ENCODE data around the gene RBM20. TPM values are rescaled to one million over a fixed set of nuclear protein-coding genes. Genes with fewer than 3 reads are reported as not detected.

The RBM20 gene
- total RNA-seq, 4 donors from 2014 or later, result 0.54 to 4.3 (median 1.5) TPM

DNA sequence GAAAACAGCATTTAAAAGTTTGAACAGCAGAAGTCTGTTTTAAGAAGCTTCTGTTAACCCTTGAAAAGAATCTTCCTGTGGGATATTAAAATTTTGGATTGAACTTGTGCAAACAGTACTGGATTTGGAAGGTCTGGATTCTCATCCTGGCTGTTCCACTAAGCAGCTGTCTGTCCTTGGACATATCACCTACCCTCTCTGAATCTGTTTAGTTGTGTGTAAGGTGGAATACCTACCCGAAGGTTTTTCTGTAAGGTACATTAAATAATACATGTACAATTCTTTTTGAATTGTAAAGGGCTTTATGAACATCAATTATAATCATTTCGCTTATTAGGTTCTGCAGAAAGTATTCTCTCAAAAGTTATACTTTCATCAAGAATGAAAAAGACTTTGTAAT is 229.8 kb downstream of the RBM20 start:
- no peak for DNase-seq
- Histone ChIP-seq H3K4me1 (peaks cover 19 to 20% of the 10 kb centered on the region in 2 donors), H3K4me3 (replicated peaks in 1 of 3) (peak overlapping the region in 2 of 3 donors; percentile 80 to 99), H3K9me3 (no peaks in the 10 kb centered on the region), H3K27ac (peak overlapping the region; percentile 96 to 100 (median 99)), H3K27me3 (no peaks in the 10 kb centered on the region), H3K36me3 (no peaks in the 10 kb centered on the region)
- 43 to 55% methylated on average over 2 of the region's 2 CpGs for WGBS, 2 donors
- intact Hi-C loops (cut with DNase I), result no loop called here
- TF ChIP-seq, protein P1, sequence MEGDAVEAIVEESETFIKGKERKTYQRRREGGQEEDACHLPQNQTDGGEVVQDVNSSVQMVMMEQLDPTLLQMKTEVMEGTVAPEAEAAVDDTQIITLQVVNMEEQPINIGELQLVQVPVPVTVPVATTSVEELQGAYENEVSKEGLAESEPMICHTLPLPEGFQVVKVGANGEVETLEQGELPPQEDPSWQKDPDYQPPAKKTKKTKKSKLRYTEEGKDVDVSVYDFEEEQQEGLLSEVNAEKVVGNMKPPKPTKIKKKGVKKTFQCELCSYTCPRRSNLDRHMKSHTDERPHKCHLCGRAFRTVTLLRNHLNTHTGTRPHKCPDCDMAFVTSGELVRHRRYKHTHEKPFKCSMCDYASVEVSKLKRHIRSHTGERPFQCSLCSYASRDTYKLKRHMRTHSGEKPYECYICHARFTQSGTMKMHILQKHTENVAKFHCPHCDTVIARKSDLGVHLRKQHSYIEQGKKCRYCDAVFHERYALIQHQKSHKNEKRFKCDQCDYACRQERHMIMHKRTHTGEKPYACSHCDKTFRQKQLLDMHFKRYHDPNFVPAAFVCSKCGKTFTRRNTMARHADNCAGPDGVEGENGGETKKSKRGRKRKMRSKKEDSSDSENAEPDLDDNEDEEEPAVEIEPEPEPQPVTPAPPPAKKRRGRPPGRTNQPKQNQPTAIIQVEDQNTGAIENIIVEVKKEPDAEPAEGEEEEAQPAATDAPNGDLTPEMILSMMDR (IDR thresholded peaks at IDR 0.05), result no peak
- TF ChIP-seq POLR2A (IDR thresholded peaks at IDR 0.05), result no peak

DNA sequence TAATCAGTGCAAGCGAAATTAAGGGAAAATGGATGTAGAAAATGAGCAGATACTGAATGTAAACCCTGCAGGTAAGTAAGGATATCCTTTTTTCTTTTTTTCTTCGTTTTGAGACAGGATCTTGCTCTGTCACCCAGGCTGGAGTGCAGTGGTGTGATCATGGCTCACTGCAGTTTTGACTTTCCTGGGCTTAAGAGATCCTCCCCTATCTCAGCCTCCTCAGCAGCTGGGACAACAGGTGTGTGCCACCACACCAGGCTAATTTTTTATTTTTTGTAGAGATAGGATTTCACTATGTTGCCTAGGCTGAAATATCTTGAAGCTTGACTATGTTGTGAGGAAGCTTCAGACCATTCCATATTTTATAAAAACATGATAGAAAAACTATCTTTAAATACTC is 231.9 kb downstream of the RBM20 start:
- peak in 1 of 2 donors; percentile 33 for TF ChIP-seq POLR2A (IDR thresholded peaks at IDR 0.05)
- TF ChIP-seq, protein P1 (IDR thresholded peaks at IDR 0.05), result no peak
- DNase-seq, result peak in 1 of 2 donors; percentile 22
- peaks cover 25 to 32% of the 10 kb centered on the region in 2 donors for H3K4me1 ChIP-seq
- no peaks in the 10 kb centered on the region for H3K9me3 ChIP-seq
- H3K4me3 ChIP-seq (replicated peaks in 1 of 3), result peak overlapping the region in 1 of 3 donors; percentile 2
- H3K36me3 ChIP-seq, result peaks cover 0 to under 1% of the 10 kb centered on the region in 2 donors
- intact Hi-C loops (cut with DNase I), result no loop called here
- 68 to 71% methylated on average over 2 of the region's 2 CpGs for WGBS, 2 donors
- H3K27me3 ChIP-seq, result no peaks in the 10 kb centered on the region
- peak overlapping the region; percentile 96 to 100 (median 99) for H3K27ac ChIP-seq

DNA sequence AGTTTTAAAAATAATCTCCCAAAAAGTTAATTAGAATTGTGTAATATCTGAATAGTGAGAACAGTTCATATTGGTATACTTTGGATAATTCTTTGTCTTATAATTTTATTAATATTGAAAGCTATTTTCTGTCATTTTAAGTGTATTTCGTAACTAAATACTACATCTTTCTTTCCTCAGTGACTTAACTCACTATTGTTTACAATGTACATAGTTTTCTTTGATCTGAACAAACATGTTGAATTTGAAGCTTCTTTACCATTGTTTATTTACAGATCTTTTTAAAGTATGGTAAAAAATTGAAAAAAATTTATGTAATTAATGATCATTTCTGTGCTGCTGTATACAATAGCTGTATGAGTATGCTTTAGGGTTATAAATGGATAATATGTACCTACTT is 232.7 kb downstream of the RBM20 start:
- Histone ChIP-seq H3K36me3 (peaks cover 4 to 6% of the 10 kb centered on the region in 2 donors), H3K27me3 (no peaks in the 10 kb centered on the region), H3K9me3 (no peaks in the 10 kb centered on the region), H3K4me1 (peaks cover 22 to 34% of the 10 kb centered on the region in 2 donors), H3K4me3 (replicated peaks in 1 of 3) (no peak overlapping the region), H3K27ac (peak overlapping the region in 2 of 3 donors; percentile 96 to 100)
- WGBS, 2 donors, result 91 to 99% methylated on average over 1 of the region's 1 CpG
- intact Hi-C loops (cut with DNase I), result no loop called here
- DNase-seq, result no peak
- TF ChIP-seq, protein P1 (IDR thresholded peaks at IDR 0.05), result no peak
- no peak for TF ChIP-seq POLR2A (IDR thresholded peaks at IDR 0.05)

DNA sequence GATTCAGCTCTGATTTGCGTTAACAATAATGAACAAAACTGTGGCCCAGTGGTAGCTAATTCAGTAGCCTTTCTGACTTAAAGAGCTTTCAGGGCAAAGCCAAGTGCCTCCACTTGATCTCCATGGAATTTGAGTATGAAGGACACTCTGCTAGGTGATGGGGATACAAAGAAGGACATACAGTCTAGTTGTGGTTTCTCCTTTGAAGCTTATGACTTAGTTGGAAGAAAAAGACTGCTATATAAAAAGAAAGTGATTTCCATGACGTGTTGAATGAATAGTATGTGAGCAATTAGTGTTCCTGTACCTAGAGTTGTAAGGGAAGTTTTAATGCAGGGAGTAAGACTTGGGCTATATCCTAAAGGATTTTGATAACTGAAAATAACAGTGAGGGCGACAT is 235.9 kb downstream of the RBM20 start:
- intact Hi-C loops (cut with DNase I), result no loop called here

DNA sequence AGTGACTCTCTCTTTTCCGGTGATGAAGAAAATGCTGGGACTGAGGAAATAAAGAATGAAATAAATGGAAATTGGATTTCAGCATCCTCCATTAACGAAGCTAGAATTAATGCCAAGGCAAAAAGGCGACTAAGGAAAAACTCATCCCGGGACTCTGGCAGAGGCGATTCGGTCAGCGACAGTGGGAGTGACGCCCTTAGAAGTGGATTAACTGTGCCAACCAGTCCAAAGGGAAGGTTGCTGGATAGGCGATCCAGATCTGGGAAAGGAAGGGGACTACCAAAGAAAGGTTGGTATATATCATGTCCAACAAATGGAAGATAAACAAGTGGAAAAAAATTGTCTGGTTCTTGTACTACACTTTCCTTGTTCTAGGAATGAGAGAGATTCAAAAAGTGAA is 237.1 kb downstream of the RBM20 start:
- DNase-seq, result no peak
- TF ChIP-seq POLR2A (IDR thresholded peaks at IDR 0.05), result no peak
- TF ChIP-seq, protein P1 (IDR thresholded peaks at IDR 0.05), result no peak
- WGBS, 2 donors, result 86 to 91% methylated on average over 9 of the region's 9 CpGs
- intact Hi-C loops (cut with DNase I), result no loop called here
- Histone ChIP-seq H3K4me3 (replicated peaks in 1 of 3) (no peak overlapping the region), H3K36me3 (peaks cover 16 to 34% of the 10 kb centered on the region in 2 donors), H3K27me3 (no peaks in the 10 kb centered on the region), H3K9me3 (no peaks in the 10 kb centered on the region), H3K27ac (peak overlapping the region; percentile 34 to 100 (median 62)), H3K4me1 (peaks cover 21 to 49% of the 10 kb centered on the region in 2 donors)

More for the DNA sequence above, 235.9 kb downstream of the RBM20 start:
- no peaks in the 10 kb centered on the region for H3K9me3 ChIP-seq
- peak overlapping the region; percentile 7 to 100 (median 53) for H3K27ac ChIP-seq
- WGBS, 2 donors, result 70% methylated on average over 3 of the region's 3 CpGs
- H3K4me1 ChIP-seq, result peaks cover 27 to 44% of the 10 kb centered on the region in 2 donors
- TF ChIP-seq, protein P1 (IDR thresholded peaks at IDR 0.05), result no peak
- TF ChIP-seq POLR2A (IDR thresholded peaks at IDR 0.05), result no peak
- H3K36me3 ChIP-seq, result peaks cover 15 to 27% of the 10 kb centered on the region in 2 donors
- H3K27me3 ChIP-seq, result no peaks in the 10 kb centered on the region
- H3K4me3 ChIP-seq (replicated peaks in 1 of 3), result no peak overlapping the region
- peak in 1 of 2 donors; percentile 33 for DNase-seq

Measured in thyroid gland (tissue), 4 donors.